Measurements from ENCODE around the gene TAL2.

The TAL2 gene

DNA sequence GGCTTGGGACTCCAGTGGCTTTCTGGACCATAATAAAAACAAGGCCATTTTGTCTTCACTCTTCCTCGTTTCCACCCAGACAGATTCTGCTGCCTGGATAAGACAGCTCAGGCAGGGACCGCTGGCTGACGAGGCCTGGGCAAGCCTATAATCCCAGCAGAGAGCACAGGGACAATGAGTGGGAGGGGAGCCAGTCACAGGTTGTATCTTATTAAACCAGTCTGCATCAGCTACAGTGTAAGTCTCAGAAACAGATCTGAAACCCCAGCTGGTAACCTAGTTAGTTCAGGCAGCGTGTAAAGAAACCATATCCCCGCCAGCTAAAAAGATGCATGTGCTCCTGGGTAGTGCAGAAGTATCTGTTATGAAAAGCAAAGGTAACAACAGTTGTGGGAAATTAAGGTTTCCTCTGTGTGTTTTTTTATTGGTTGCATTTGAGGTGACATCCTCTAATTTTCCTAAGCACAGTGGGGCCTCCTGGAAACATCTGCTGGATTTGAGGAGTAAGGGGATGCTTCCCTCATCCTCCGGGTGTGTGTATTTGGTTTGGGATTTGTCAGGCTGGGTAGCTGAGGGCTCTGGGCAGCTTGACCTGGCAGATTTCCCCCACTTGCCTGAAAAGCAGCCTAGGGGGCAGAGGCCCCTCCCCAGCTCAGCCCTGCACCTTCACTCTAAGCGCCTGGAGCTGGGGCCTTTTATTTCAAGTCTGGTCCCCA lies 15.2 kb upstream of the TAL2 start:
- TF ChIP-seq EP300 (IDR thresholded peaks at IDR 0.05; ENCODE audit: borderline replicate concordance) (no peak), RAD21 (IDR thresholded peaks at IDR 0.05; ENCODE audit: low read depth) (no peak), TAF1 (IDR thresholded peaks at IDR 0.05; ENCODE audit: low read depth) (no peak), YY1 (IDR thresholded peaks at IDR 0.05; ENCODE audit: low read depth) (no peak), FOXM1 (IDR thresholded peaks at IDR 0.05; ENCODE audit: borderline replicate concordance, low read depth) (no peak), NFIC (IDR thresholded peaks at IDR 0.05) (no peak), USF1 (IDR thresholded peaks at IDR 0.05) (no peak), TEAD4 (IDR thresholded peaks at IDR 0.05) (no peak), EGR1 (IDR thresholded peaks at IDR 0.05) (no peak), TCF12 (IDR thresholded peaks at IDR 0.05; ENCODE audit: low read depth) (no peak), CREB1 (IDR thresholded peaks at IDR 0.05; ENCODE audit: low read depth) (no peak), CEBPB (IDR thresholded peaks at IDR 0.05) (no peak)
- TF ChIP-seq, protein P1, sequence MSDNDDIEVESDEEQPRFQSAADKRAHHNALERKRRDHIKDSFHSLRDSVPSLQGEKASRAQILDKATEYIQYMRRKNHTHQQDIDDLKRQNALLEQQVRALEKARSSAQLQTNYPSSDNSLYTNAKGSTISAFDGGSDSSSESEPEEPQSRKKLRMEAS (IDR thresholded peaks at IDR 0.05) = no peak
- TF ChIP-seq, protein P2, sequence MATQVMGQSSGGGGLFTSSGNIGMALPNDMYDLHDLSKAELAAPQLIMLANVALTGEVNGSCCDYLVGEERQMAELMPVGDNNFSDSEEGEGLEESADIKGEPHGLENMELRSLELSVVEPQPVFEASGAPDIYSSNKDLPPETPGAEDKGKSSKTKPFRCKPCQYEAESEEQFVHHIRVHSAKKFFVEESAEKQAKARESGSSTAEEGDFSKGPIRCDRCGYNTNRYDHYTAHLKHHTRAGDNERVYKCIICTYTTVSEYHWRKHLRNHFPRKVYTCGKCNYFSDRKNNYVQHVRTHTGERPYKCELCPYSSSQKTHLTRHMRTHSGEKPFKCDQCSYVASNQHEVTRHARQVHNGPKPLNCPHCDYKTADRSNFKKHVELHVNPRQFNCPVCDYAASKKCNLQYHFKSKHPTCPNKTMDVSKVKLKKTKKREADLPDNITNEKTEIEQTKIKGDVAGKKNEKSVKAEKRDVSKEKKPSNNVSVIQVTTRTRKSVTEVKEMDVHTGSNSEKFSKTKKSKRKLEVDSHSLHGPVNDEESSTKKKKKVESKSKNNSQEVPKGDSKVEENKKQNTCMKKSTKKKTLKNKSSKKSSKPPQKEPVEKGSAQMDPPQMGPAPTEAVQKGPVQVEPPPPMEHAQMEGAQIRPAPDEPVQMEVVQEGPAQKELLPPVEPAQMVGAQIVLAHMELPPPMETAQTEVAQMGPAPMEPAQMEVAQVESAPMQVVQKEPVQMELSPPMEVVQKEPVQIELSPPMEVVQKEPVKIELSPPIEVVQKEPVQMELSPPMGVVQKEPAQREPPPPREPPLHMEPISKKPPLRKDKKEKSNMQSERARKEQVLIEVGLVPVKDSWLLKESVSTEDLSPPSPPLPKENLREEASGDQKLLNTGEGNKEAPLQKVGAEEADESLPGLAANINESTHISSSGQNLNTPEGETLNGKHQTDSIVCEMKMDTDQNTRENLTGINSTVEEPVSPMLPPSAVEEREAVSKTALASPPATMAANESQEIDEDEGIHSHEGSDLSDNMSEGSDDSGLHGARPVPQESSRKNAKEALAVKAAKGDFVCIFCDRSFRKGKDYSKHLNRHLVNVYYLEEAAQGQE (IDR thresholded peaks at IDR 0.05; ENCODE audit: low read depth) = no peak

DNA sequence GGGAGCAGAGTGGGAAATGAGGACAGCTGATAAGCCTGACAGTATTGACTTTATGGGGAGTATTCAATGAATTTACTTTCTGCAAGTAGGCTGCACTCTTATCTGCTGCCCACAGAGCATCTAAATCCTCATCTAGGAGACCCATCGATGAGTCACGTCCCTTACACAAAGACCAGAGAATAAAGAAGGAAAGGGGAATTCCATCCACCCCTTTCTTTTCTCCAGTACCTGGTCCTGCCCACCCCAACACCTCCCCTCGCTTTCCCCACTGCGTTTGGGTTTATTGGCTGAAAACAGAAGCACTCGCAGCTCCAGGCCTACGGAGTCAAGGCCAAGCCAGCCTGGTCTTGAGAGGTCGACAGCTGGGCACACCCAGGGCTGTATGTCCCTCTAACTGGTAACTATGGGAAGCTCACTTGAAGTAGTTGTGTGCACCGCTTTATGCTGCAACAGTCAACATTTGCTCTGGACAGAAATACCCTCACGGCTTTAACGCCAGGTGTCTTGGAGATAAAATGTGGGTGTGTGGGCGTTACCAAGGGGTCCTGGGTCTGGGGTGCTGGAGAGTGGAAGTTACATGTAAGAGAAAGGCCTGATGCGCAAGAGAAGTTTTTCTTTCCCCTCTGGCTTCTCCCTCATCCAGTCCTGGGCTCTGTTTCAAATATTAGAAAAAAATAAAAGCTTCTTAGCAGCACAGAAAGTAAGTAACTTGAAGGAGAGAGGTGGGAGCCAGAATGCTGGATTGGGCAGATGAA lies 14.5 kb upstream of the TAL2 start:
- TF ChIP-seq CREB1 (IDR thresholded peaks at IDR 0.05; ENCODE audit: low read depth) (no peak), EGR1 (IDR thresholded peaks at IDR 0.05) (no peak), RAD21 (IDR thresholded peaks at IDR 0.05; ENCODE audit: low read depth) (no peak), NFIC (IDR thresholded peaks at IDR 0.05) (no peak), ZBTB7A (IDR thresholded peaks at IDR 0.05; ENCODE audit: low read depth) (no peak), USF1 (IDR thresholded peaks at IDR 0.05) (no peak), FOXM1 (IDR thresholded peaks at IDR 0.05; ENCODE audit: borderline replicate concordance, low read depth) (no peak)

DNA sequence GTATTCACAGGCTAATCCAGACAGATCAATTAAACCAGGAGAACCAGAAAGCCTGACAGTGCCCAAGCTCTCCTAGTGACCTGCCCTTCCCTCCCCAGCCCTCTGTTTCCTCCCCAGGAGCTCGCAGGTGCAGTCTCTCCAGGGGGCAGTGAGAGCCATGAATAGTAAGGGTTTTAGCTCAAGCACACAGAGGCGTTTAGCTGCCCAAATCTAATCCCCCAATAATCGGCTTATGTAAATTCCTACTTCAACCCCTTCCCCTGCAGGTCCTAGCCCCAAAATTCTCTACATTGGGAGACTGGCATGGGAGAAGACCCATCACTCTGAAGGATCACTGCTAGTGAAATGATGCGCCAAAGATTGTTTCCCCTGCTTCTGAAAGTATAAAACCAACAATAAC lies 10.5 kb upstream of the TAL2 start:
- TF ChIP-seq, protein P2 (IDR thresholded peaks at IDR 0.05; ENCODE audit: low read depth) = no peak
- no peak for TF ChIP-seq RAD21 (IDR thresholded peaks at IDR 0.05; ENCODE audit: low read depth)
- no peak for TF ChIP-seq CREB1 (IDR thresholded peaks at IDR 0.05; ENCODE audit: low read depth)
- no peak for TF ChIP-seq EP300 (IDR thresholded peaks at IDR 0.05; ENCODE audit: borderline replicate concordance)
- TF ChIP-seq, protein P1 (IDR thresholded peaks at IDR 0.05) = no peak
- TF ChIP-seq EGR1 (IDR thresholded peaks at IDR 0.05) = no peak

- no peak for TF ChIP-seq EGR1 (IDR thresholded peaks at IDR 0.05)
- TF ChIP-seq, protein P2 (IDR thresholded peaks at IDR 0.05; ENCODE audit: low read depth) = no peak
- TF ChIP-seq NFIC (IDR thresholded peaks at IDR 0.05) = no peak
- TF ChIP-seq, protein P1 (IDR thresholded peaks at IDR 0.05) = peak; percentile 56; the same call in 1 of the 2 replicates
These were observed 5.9 kb upstream of the TAL2 start for GRCh38 chr9:105656131-105656921.

Data from Ishikawa (cell line).